K562 (cell line): ENCODE measurements around the gene CD164L2. TPM values are rescaled to one million over a fixed set of nuclear protein-coding genes. Genes with fewer than 3 reads are reported as not detected.

Source experiments
- E2F3 ChIP-seq: fragments of 250-450 bp; sonication (Bioruptor Pico); IDR thresholded peaks from 2 replicates; pipeline ENCODE4 v1.4.0; 2020; ENCODE audit warnings: mild to moderate bottlenecking
- MBD2 ChIP-seq: sonication (generic); IDR thresholded peaks from 2 replicates; pipeline ENCODE4 v1.6.1; 2016; ENCODE audit warnings: low read depth, borderline replicate concordance
- NEUROD1 ChIP-seq: fragments of 150-350 bp; IDR thresholded peaks from 2 replicates; pipeline ENCODE4 v1.6.1; 2014; ENCODE audit warnings: borderline replicate concordance, low read length, low read depth; ENCODE audit not compliant: partially characterized antibody
- POLR3G ChIP-seq: IDR thresholded peaks from 2 replicates; pipeline ENCODE4 v1.6.1; 2011; ENCODE audit not compliant: insufficient read length, insufficient replicate concordance; ENCODE audit errors: extremely low read depth
- SMAD4 ChIP-seq: fragments of 250-450 bp; sonication (Bioruptor Pico); conservative IDR thresholded peaks from 2 replicates; pipeline ENCODE4 v1.8.0; 2021; ENCODE audit warnings: inconsistent platforms, mild to moderate bottlenecking, moderate library complexity
- TOE1 ChIP-seq, 2 experiments: fragments of 450-650 bp in 1 of 2; sonication (generic) in 1 of 2; formaldehyde crosslinking in 1 of 2; IDR thresholded peaks; 2 replicates each; pipeline versions ENCODE4 v1.7.1 to v1.8.0; 2016 to 2022; ENCODE audit warnings: borderline replicate concordance in 2 of 2, mild to moderate bottlenecking in 2 of 2, antibody characterized with exemption in 1 of 2, inconsistent platforms in 1 of 2, low read depth in 1 of 2, missing genetic modification reagents in 1 of 2, moderate library complexity in 1 of 2
- VEZF1 ChIP-seq: fragments of 200-800 bp; sonication (Bioruptor generic); IDR thresholded peaks from 2 replicates; pipeline ENCODE4 v1.6.1; 2017; ENCODE audit warnings: missing genetic modification characterization, missing compliant biosample characterization
- ZBTB33 ChIP-seq: sonication (generic); formaldehyde crosslinking; IDR thresholded peaks from 2 replicates; pipeline ENCODE4 v1.8.1; 2023; ENCODE audit warnings: mild to moderate bottlenecking, missing genetic modification reagents
- ZBTB40 ChIP-seq, 2 experiments: fragments of 450-650 bp in 1 of 2; sonication (generic) in 1 of 2; formaldehyde crosslinking in 1 of 2; IDR thresholded peaks; 2 replicates each; pipeline versions ENCODE4 v1.7.1 to v1.9.0; 2016 to 2022; ENCODE audit warnings: inconsistent platforms in 1 of 2, mild to moderate bottlenecking in 1 of 2, missing genetic modification reagents in 1 of 2
- ZFP1 ChIP-seq: fragments of 450-650 bp; formaldehyde crosslinking; IDR thresholded peaks from 2 replicates; pipeline ENCODE4 v1.4.0; 2020; ENCODE audit warnings: mild to moderate bottlenecking, mixed read lengths
- ZNF165 ChIP-seq: fragments of 250-450 bp; sonication (Bioruptor Pico); IDR thresholded peaks from 2 replicates; pipeline ENCODE4 v1.4.0; 2020; ENCODE audit warnings: borderline replicate concordance
- ZNF3 ChIP-seq: fragments of 250-450 bp; sonication (Bioruptor Pico); IDR thresholded peaks from 2 replicates; pipeline ENCODE4 v1.5.0; 2021; ENCODE audit warnings: mild to moderate bottlenecking, moderate library complexity
- ZNF76 ChIP-seq: fragments of 250-450 bp; sonication (Bioruptor Pico); IDR thresholded peaks from 2 replicates; pipeline ENCODE4 v1.4.0; 2020; ENCODE audit warnings: mild to moderate bottlenecking, moderate library complexity, borderline replicate concordance
- polyA plus RNA-seq, 8 experiments: library from polyadenylated mRNA; depleted of rRNA in 4 of 8; stranded (reverse) in 5 of 8; unstranded in 3 of 8; fragments of >200 nt; fragmentation: Nextera tagmentation in 2 of 8; fragmentation: Illumina TruSeq in 1 of 8; extraction: Ambion mirVana in 2 of 8; extraction: Trizol in 1 of 8; gene quantifications; 2 replicates each; pipeline versions ENCODE4 v1.2.1 to v1.2.3, GENCODE V29; 2011 to 2014; ENCODE audit warnings: inconsistent platforms in 1 of 8, missing spikeins in 1 of 8
- total RNA-seq, 7 experiments: library from RNA; depleted of rRNA in 6 of 7; stranded (reverse); fragments of >200 nt in 6 of 7; fragmentation: Illumina TruSeq in 2 of 7; extraction: Trizol in 2 of 7; gene quantifications; 2 replicates each; pipeline versions ENCODE4 v1.2.1 to v1.2.3, GENCODE V29; 2011 to 2021; ENCODE audit warnings: low replicate concordance in 1 of 7

CD164L2 gene
- total and polyA plus RNA-seq, 9 of the 15 experiments (the other 6 are each of a cell fraction or from before 2014, with no cell fraction given), result 0.08 to 0.92 (median 0.38) TPM; not detected in 1

- peak; percentile 58 for TF ChIP-seq VEZF1 (CRISPR knock-in tag)
- no peak for TF ChIP-seq E2F3 (CRISPR knock-in tag)
- no peak for TF ChIP-seq ZFP1
- TF ChIP-seq ZNF3 (CRISPR knock-in tag), result no peak
- peak; percentile 36 for TF ChIP-seq SMAD4 (CRISPR knock-in tag)
- TF ChIP-seq ZNF76, result 0 out of 2 replicates have a peak, but pooled peaks have one; percentile 45
- peak; percentile 83 for TF ChIP-seq TOE1 (IDR thresholded peaks at IDR 0.05; ENCODE audit: borderline replicate concordance)
- no peak for TF ChIP-seq TOE1 (CRISPR knock-in tag; IDR thresholded peaks at IDR 0.05; ENCODE audit: borderline replicate concordance, low read depth)
- no peak for TF ChIP-seq ZNF165 (CRISPR knock-in tag)
- TF ChIP-seq ZBTB40 (IDR thresholded peaks at IDR 0.05), result peak; percentile 31; the same call in 1 of the 2 replicates
- no peak for TF ChIP-seq ZBTB40 (CRISPR knock-in tag; IDR thresholded peaks at IDR 0.05)
- peak; percentile 43; the same call in 1 of the 2 replicates for TF ChIP-seq MBD2
- TF ChIP-seq POLR3G, result no peak
- peak; percentile 98 for TF ChIP-seq NEUROD1
- peak; percentile 84; the same call in 1 of the 2 replicates for TF ChIP-seq ZBTB33
Measured at GRCh38 chr1:27341525-27342252, 41.4 kb downstream of the CD164L2 start, which contains the start of gene SYTL1 (continued).
